Trophoblast cell (in vitro differentiated cells and primary cell): ENCODE measurements around the gene HERPUD2.

Experiments
- DNase-seq, 2 donors: peaks; one replicate each; pipeline ENCODE4 v3.0.0-alpha.2; 2016
- H2AFZ ChIP-seq: 2 replicates; pipeline ENCODE4 v1.6.1; 2013; ENCODE audit warnings: low read length, moderate library complexity, mild to moderate bottlenecking; ENCODE audit not compliant: insufficient read depth, poor library complexity
- H2AK5ac ChIP-seq: 2 replicates; pipeline ENCODE4 v1.6.1; 2013; ENCODE audit warnings: mild to moderate bottlenecking, low read length
- H2BK120ac ChIP-seq: 2 replicates; pipeline ENCODE4 v1.6.1; 2013; ENCODE audit warnings: low read length, mild to moderate bottlenecking, moderate library complexity; ENCODE audit not compliant: insufficient read depth, poor library complexity
- H2BK12ac ChIP-seq: 2 replicates; pipeline ENCODE4 v1.6.1; 2013; ENCODE audit warnings: mild to moderate bottlenecking, low read length, moderate library complexity
- H2BK5ac ChIP-seq: 2 replicates; pipeline ENCODE4 v1.6.1; 2013; ENCODE audit warnings: low read length, low read depth, moderate library complexity, mild to moderate bottlenecking; ENCODE audit not compliant: poor library complexity
- H3K14ac ChIP-seq: 2 replicates; pipeline ENCODE4 v1.6.1; 2013; ENCODE audit warnings: mild to moderate bottlenecking, low read length
- H3K18ac ChIP-seq: 2 replicates; pipeline ENCODE4 v1.6.1; 2013; ENCODE audit warnings: mild to moderate bottlenecking, low read length
- H3K23ac ChIP-seq: 2 replicates; pipeline ENCODE4 v1.6.1; 2013; ENCODE audit warnings: low read length
- H3K27ac ChIP-seq: 2 replicates; pipeline ENCODE4 v1.5.1; 2013; ENCODE audit warnings: low read depth, mild to moderate bottlenecking, inconsistent platforms, low read length, moderate library complexity
- H3K27me3 ChIP-seq: 2 replicates; pipeline ENCODE4 v1.6.1; 2013; ENCODE audit warnings: inconsistent platforms, mild to moderate bottlenecking, low read length, moderate library complexity; ENCODE audit not compliant: insufficient read depth
- H3K36me3 ChIP-seq, 2 experiments: 1 replicate in 1 of 2; 2 replicates in 1 of 2; pipeline ENCODE4 v1.6.1; 2013; ENCODE audit warnings: low read length in 2 of 2, mild to moderate bottlenecking in 2 of 2, moderate library complexity in 1 of 2; ENCODE audit not compliant: insufficient read depth in 2 of 2, control insufficient read depth in 1 of 2
- H3K4ac ChIP-seq: 2 replicates; pipeline ENCODE4 v1.6.1; 2013; ENCODE audit warnings: low read depth, mild to moderate bottlenecking, low read length, moderate library complexity
- H3K4me1 ChIP-seq, 2 experiments: 1 replicate in 1 of 2; 2 replicates in 1 of 2; pipeline ENCODE4 v1.6.1; 2013; ENCODE audit warnings: low read length in 2 of 2, mild to moderate bottlenecking in 2 of 2, moderate library complexity in 1 of 2; ENCODE audit not compliant: insufficient read depth in 2 of 2, control insufficient read depth in 1 of 2
- H3K4me2 ChIP-seq: 2 replicates; pipeline ENCODE4 v1.6.1; 2013; ENCODE audit warnings: inconsistent platforms, mild to moderate bottlenecking, low read length, moderate library complexity
- H3K4me3 ChIP-seq: 2 replicates; pipeline ENCODE4 v1.5.1; 2013; ENCODE audit warnings: mild to moderate bottlenecking, low read depth, low read length, inconsistent platforms
- H3K79me1 ChIP-seq: one replicate; pipeline ENCODE4 v1.6.1; 2013; ENCODE audit warnings: low read length
- H3K79me2 ChIP-seq: 2 replicates; pipeline ENCODE4 v1.6.1; 2013; ENCODE audit warnings: low read length, mild to moderate bottlenecking; ENCODE audit not compliant: control insufficient read depth, insufficient read depth, poor library complexity
- H3K9ac ChIP-seq: 2 replicates; pipeline ENCODE4 v1.6.1; 2013; ENCODE audit warnings: mild to moderate bottlenecking, low read length
- H3K9me3 ChIP-seq: 2 replicates; pipeline ENCODE4 v1.6.1; 2013; ENCODE audit warnings: low read depth, mild to moderate bottlenecking, control low read depth, inconsistent platforms, low read length; ENCODE audit not compliant: insufficient read depth
- H4K12ac ChIP-seq: 2 replicates; pipeline ENCODE4 v1.6.1; 2013; ENCODE audit warnings: low read depth, mild to moderate bottlenecking, low read length, moderate library complexity
- H4K8ac ChIP-seq: 2 replicates; pipeline ENCODE4 v1.6.1; 2013; ENCODE audit warnings: low read depth, mild to moderate bottlenecking, low read length, moderate library complexity
- H4K91ac ChIP-seq: one replicate; pipeline ENCODE4 v1.6.1; 2013; ENCODE audit warnings: low read depth, mild to moderate bottlenecking, low read length, moderate library complexity
- WGBS: extraction: QIAGEN DNeasy Blood & Tissue Kit; methylation state at CpG from one replicate; pipeline ENCODE4 v1.1.7; 2013; ENCODE audit warnings: missing lambda C conversion rate; ENCODE audit not compliant: insufficient read length, insufficient coverage; ENCODE audit errors: extremely low coverage; 5-methylcytosine and 5-hydroxymethylcytosine counted together

The HERPUD2 gene

GRCh38 chr7:35599645-35600044, 95.3 kb downstream of the HERPUD2 start:
- H2BK5ac ChIP-seq = no peak overlapping the region
- H4K91ac ChIP-seq = no peak overlapping the region
- no peak overlapping the region for H2AK5ac ChIP-seq
- H3K79me1 ChIP-seq = no peaks in the 10 kb centered on the region
- no peaks in the 10 kb centered on the region for H3K27me3 ChIP-seq
- peaks cover 0 to 2% of the 10 kb centered on the region in 2 experiments for H3K36me3 ChIP-seq
- H2BK120ac ChIP-seq = no peak overlapping the region
- no peaks in the 10 kb centered on the region for H3K4me1 ChIP-seq
- no peak overlapping the region for H4K12ac ChIP-seq
- no peak overlapping the region for H3K4me3 ChIP-seq
- no peak overlapping the region for H3K4me2 ChIP-seq
- H3K9ac ChIP-seq = no peak overlapping the region
- no CpG with 5 or more reads among the region's 1 CpG for WGBS
- no peak overlapping the region for H2BK12ac ChIP-seq
- H3K18ac ChIP-seq = no peak overlapping the region
- peaks cover 4% of the 10 kb centered on the region for H3K9me3 ChIP-seq
- no peak overlapping the region for H4K8ac ChIP-seq
- H2AFZ ChIP-seq = no peak overlapping the region
- no peak overlapping the region for H3K4ac ChIP-seq
- H3K79me2 ChIP-seq = no peaks in the 10 kb centered on the region
- H3K14ac ChIP-seq = no peak overlapping the region
- no peak overlapping the region for H3K23ac ChIP-seq
- no peak for DNase-seq
- H3K27ac ChIP-seq = no peak overlapping the region

GRCh38 chr7:35599061-35599460, 95.9 kb downstream of the HERPUD2 start:
- Histone ChIP-seq H3K4me3 (no peak overlapping the region), H3K23ac (no peak overlapping the region), H2AK5ac (no peak overlapping the region), H3K79me1 (no peaks in the 10 kb centered on the region), H3K4me1 (no peaks in the 10 kb centered on the region), H3K27ac (no peak overlapping the region), H3K4ac (no peak overlapping the region), H3K79me2 (no peaks in the 10 kb centered on the region), H3K27me3 (no peaks in the 10 kb centered on the region), H3K9ac (no peak overlapping the region), H4K91ac (no peak overlapping the region), H2BK12ac (no peak overlapping the region), H3K18ac (no peak overlapping the region), H2BK120ac (no peak overlapping the region), H3K36me3 (peaks cover 0 to 2% of the 10 kb centered on the region in 2 experiments), H2AFZ (no peak overlapping the region), H4K8ac (no peak overlapping the region), H3K14ac (no peak overlapping the region), H3K9me3 (peaks cover 4% of the 10 kb centered on the region), H4K12ac (no peak overlapping the region), H3K4me2 (no peak overlapping the region), H2BK5ac (no peak overlapping the region)
- DNase-seq = no peak
- no CpG with 5 or more reads among the region's 2 CpGs for WGBS

- no CpG with 5 or more reads among the region's 2 CpGs for WGBS
- no peak overlapping the region for H3K4me2 ChIP-seq
- no peak overlapping the region for H3K14ac ChIP-seq
- H3K9me3 ChIP-seq = no peaks in the 10 kb centered on the region
- H3K4me3 ChIP-seq = no peak overlapping the region
- no peak overlapping the region for H3K27ac ChIP-seq
- H3K79me2 ChIP-seq = no peaks in the 10 kb centered on the region
- no peak overlapping the region for H2BK5ac ChIP-seq
- no peak overlapping the region for H2AK5ac ChIP-seq
- no peak overlapping the region for H4K91ac ChIP-seq
- H3K18ac ChIP-seq = no peak overlapping the region
- no peak overlapping the region for H3K9ac ChIP-seq
- H2AFZ ChIP-seq = no peak overlapping the region
- no peak overlapping the region for H4K8ac ChIP-seq
- no peak overlapping the region for H4K12ac ChIP-seq
- H3K4me1 ChIP-seq = no peaks in the 10 kb centered on the region
- DNase-seq = no peak
- H3K4ac ChIP-seq = no peak overlapping the region
- H3K79me1 ChIP-seq = no peaks in the 10 kb centered on the region
- no peak overlapping the region for H3K23ac ChIP-seq
- no peak overlapping the region for H2BK120ac ChIP-seq
- H3K27me3 ChIP-seq = no peaks in the 10 kb centered on the region
- no peak overlapping the region for H2BK12ac ChIP-seq
- peaks cover 0 to 2% of the 10 kb centered on the region in 2 experiments for H3K36me3 ChIP-seq
These were observed 98.9 kb downstream of the HERPUD2 start for GRCh38 chr7:35596061-35596460.

GRCh38 chr7:35593899-35594298, 101.0 kb downstream of the HERPUD2 start:
- peak in 1 of 2 donors; percentile 17 for DNase-seq
- no peaks in the 10 kb centered on the region for H3K79me2 ChIP-seq
- no peak overlapping the region for H3K18ac ChIP-seq
- no peak overlapping the region for H4K91ac ChIP-seq
- H4K8ac ChIP-seq = no peak overlapping the region
- H3K9me3 ChIP-seq = no peaks in the 10 kb centered on the region
- H4K12ac ChIP-seq = no peak overlapping the region
- no peak overlapping the region for H3K27ac ChIP-seq
- H3K14ac ChIP-seq = no peak overlapping the region
- no CpG with 5 or more reads among the region's 8 CpGs for WGBS
- no peaks in the 10 kb centered on the region for H3K4me1 ChIP-seq
- no peak overlapping the region for H2BK120ac ChIP-seq
- no peak overlapping the region for H3K4me2 ChIP-seq
- no peak overlapping the region for H2BK5ac ChIP-seq
- peaks cover 0 to 2% of the 10 kb centered on the region in 2 experiments for H3K36me3 ChIP-seq
- H3K27me3 ChIP-seq = no peaks in the 10 kb centered on the region
- H3K4ac ChIP-seq = no peak overlapping the region
- no peak overlapping the region for H2AK5ac ChIP-seq
- H3K79me1 ChIP-seq = no peaks in the 10 kb centered on the region
- no peak overlapping the region for H3K9ac ChIP-seq
- H2BK12ac ChIP-seq = no peak overlapping the region
- H3K23ac ChIP-seq = no peak overlapping the region
- no peak overlapping the region for H3K4me3 ChIP-seq
- no peak overlapping the region for H2AFZ ChIP-seq
